Right lobe of liver (tissue), 6 donors: ENCODE data around the gene HS3ST2. TPM values are rescaled to one million over a fixed set of nuclear protein-coding genes. Genes with fewer than 3 reads are reported as not detected.
"Not testable (repeated sequence)": the region's sequence is repeated elsewhere in the genome, so short reads cannot be mapped to it uniquely, and the experiment has no call there.

Experiments used
- ATAC-seq, 4 donors: fragments of 200-7000 bp; cut with Tn5 transposase; one replicate each; pipeline ENCODE4 v1.9.1; 2020; ENCODE audit warnings: mild to moderate bottlenecking in 4 of 4, moderate library complexity in 4 of 4
- DNase-seq, 3 donors: peaks; one replicate each; pipeline ENCODE4 v3.0.0-alpha.2; 2020
- H3K27ac ChIP-seq, 3 donors: fragments of 200-600 bp; one replicate each; pipeline ENCODE4 v1.8.0; 2022
- H3K27me3 ChIP-seq, 2 donors: fragments of 200-600 bp; one replicate each; pipeline ENCODE4 v1.8.0; 2022
- H3K36me3 ChIP-seq, 4 donors: fragments of 200-600 bp; sonication (generic) in 1 of 4; one replicate each; pipeline versions ENCODE4 v1.5.1 to v1.8.0; 2017 to 2022; ENCODE audit warnings: control low read depth in 1 of 4
- H3K4me1 ChIP-seq, 4 donors: fragments of 200-600 bp; sonication (generic) in 1 of 4; one replicate each; pipeline versions ENCODE4 v1.5.1 to v1.8.0; 2017 to 2022; ENCODE audit warnings: control low read depth in 1 of 4
- H3K4me3 ChIP-seq, 3 donors: fragments of 200-600 bp; one replicate each; pipeline ENCODE4 v1.8.0; 2022
- H3K9me3 ChIP-seq, 4 donors: fragments of 200-600 bp; sonication (generic) in 1 of 4; one replicate each; pipeline versions ENCODE4 v1.5.1 to v1.8.0; 2017 to 2022; ENCODE audit warnings: control low read depth in 1 of 4
- CTCF ChIP-seq, 4 donors: fragments of 200-600 bp in 3 of 4; fragments of 450-650 bp in 1 of 4; IDR thresholded peaks; one replicate each; pipeline versions ENCODE4 v1.5.1 to v1.8.0; 2016 to 2022; ENCODE audit warnings: antibody characterized with exemption in 4 of 4, mild to moderate bottlenecking in 2 of 4
- POLR2A ChIP-seq: fragments of 450-650 bp; IDR thresholded peaks from one replicate; pipeline ENCODE4 v1.6.1; 2017; ENCODE audit warnings: antibody characterized with exemption, mild to moderate bottlenecking
- WGBS: methylation state at CpG from one replicate; pipeline ENCODE4 v1.1.6; 2018; ENCODE audit warnings: low coverage, low lambda C conversion rate; ENCODE audit not compliant: insufficient coverage; ENCODE audit errors: missing lambda C conversion rate; 5-methylcytosine and 5-hydroxymethylcytosine counted together
- intact Hi-C, 2 donors: fragments of 100-400 bp; cut with DNase I; formaldehyde crosslinking; loops; one replicate each; pipeline versions ENCODE4 v1.11.2 to v1.14.1; 2022
- total RNA-seq, 6 experiments: library from RNA; depleted of rRNA in 2 of 6; stranded (reverse); fragments of >200 nt in 2 of 6; fragmentation: NEBNext Ultra II Directional in 3 of 6; extraction: Animal tissue kit (Norgen Biotek cat#: 25700) in 3 of 6; gene quantifications; one replicate each; pipeline versions ENCODE4 v1.1.0 to v1.2.4, GENCODE V29; 2016 to 2023
- donor health status: DM: no; HTN: yes; CAD: no.
- donor health status: DM: no; HTN: no; CAD: no.
- donor health status: DM: no; HTN: no; CAD: no.
- donor health status: DM: no; HTN: yes; CAD: no.
- donor health status: DM: no; HTN: yes; CAD: no.

Gene HS3ST2
- total RNA-seq, 6 experiments from 2014 or later: 0.21 to 3.2 (median 0.93) TPM; not detected in 1

GRCh38 chr16:22838681-22839080 is 24.7 kb downstream of the HS3ST2 start:
- Histone ChIP-seq H3K4me1 (no peaks in the 10 kb centered on the region), H3K27me3 (peaks cover 0 to 3% of the 10 kb centered on the region in 2 donors), H3K4me3 (no peak overlapping the region), H3K9me3 (no peaks in the 10 kb centered on the region), H3K36me3 (no peaks in the 10 kb centered on the region), H3K27ac (no peak overlapping the region)
- WGBS: 25% methylated on average over 2 of the region's 3 CpGs
- ATAC-seq (no peak), DNase-seq (no peak)
- intact Hi-C loops: no loop called here
- no peak for TF ChIP-seq CTCF (IDR thresholded peaks at IDR 0.05)
- no peak for TF ChIP-seq POLR2A

- H3K27me3 ChIP-seq, intact Hi-C loops, H3K9me3 ChIP-seq, H3K36me3 ChIP-seq, DNase-seq, H3K4me1 ChIP-seq, H3K4me3 ChIP-seq, ATAC-seq, H3K27ac ChIP-seq: not testable (repeated sequence)
- WGBS: 56% methylated on average over 4 of the region's 4 CpGs
Measured at GRCh38 chr16:22842031-22842430, 28.1 kb downstream of the HS3ST2 start.

- Histone ChIP-seq H3K9me3 (no peaks in the 10 kb centered on the region), H3K4me3 (no peak overlapping the region), H3K27me3 (no peaks in the 10 kb centered on the region), H3K4me1 (no peaks in the 10 kb centered on the region), H3K27ac (no peak overlapping the region), H3K36me3 (no peaks in the 10 kb centered on the region)
- TF ChIP-seq CTCF (IDR thresholded peaks at IDR 0.05) (no peak), POLR2A (no peak)
- no peak for DNase-seq
- 60% methylated on average over 3 of the region's 3 CpGs for WGBS
- no peak for ATAC-seq
- intact Hi-C loops: no loop called here
Measured at GRCh38 chr16:22843122-22843521, 29.2 kb downstream of the HS3ST2 start.

GRCh38 chr16:22843856-22844255 is 29.9 kb downstream of the HS3ST2 start:
- H3K4me1 ChIP-seq: no peaks in the 10 kb centered on the region
- no peak overlapping the region for H3K27ac ChIP-seq
- WGBS: 24% methylated on average over 2 of the region's 2 CpGs
- DNase-seq (no peak), ATAC-seq (no peak)
- TF ChIP-seq POLR2A (no peak), CTCF (IDR thresholded peaks at IDR 0.05) (no peak)
- H3K9me3 ChIP-seq: no peaks in the 10 kb centered on the region
- no peak overlapping the region for H3K4me3 ChIP-seq
- no peaks in the 10 kb centered on the region for H3K36me3 ChIP-seq
- no peaks in the 10 kb centered on the region for H3K27me3 ChIP-seq
- intact Hi-C loops: no loop called here

GRCh38 chr16:22844416-22844815 is 30.5 kb downstream of the HS3ST2 start:
- no peak for DNase-seq
- Histone ChIP-seq H3K9me3 (no peaks in the 10 kb centered on the region), H3K4me1 (no peaks in the 10 kb centered on the region), H3K27ac (no peak overlapping the region), H3K27me3 (no peaks in the 10 kb centered on the region), H3K4me3 (no peak overlapping the region), H3K36me3 (no peaks in the 10 kb centered on the region)
- TF ChIP-seq CTCF (IDR thresholded peaks at IDR 0.05) (no peak), POLR2A (no peak)
- no peak for ATAC-seq
- WGBS: 47% methylated on average over 2 of the region's 3 CpGs
- intact Hi-C loops: no loop called here
